GM19455 (cell line): Measurements from ENCODE around the gene MAP3K21.

Experiments used
- ATAC-seq: cut with Tn5 transposase; IDR thresholded peaks from one replicate; pipeline ENCODE4 v1.9.1; 2021; ENCODE audit not compliant: unreplicated experiment

Gene MAP3K21

DNA sequence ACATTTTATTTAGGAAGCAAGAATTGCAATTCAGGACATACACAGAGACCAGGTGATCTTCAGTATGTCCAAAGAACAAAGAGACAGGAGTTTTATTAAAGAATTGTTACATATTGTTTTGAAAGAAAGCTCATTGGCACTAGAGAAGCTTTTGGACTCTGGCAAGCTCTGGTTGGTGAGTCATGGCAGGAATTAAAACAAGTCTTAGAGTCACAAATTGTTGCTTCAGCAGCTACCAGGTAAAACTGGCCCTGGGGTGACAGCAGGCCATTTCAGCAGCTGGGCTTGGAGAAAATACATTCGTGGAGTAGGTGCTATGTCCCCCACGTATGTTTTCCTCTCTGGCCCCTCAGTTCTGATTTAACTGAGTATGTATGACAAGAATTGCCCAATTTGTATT lies 58.8 kb downstream of the MAP3K21 start:
- no peak for ATAC-seq

DNA sequence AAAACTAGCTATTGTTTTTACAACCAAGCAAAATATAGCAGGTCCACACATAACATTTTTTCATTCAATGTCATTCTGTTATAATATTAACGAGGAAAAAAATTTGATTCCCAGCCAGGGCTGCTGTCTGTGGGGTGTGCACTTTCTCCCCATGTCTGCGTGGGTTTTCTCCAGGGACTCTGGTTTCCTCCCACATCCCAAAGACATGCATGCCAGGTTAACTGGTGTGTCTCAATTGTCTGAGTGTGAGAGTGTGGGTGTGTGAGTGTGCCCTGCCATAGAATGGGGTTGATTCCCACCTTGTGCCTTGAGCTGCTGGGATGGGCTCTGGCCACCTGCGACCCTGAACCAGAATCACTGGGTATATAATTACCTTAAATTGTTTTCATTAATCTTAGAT lies 60.1 kb downstream of the MAP3K21 start:
- ATAC-seq = no peak

DNA sequence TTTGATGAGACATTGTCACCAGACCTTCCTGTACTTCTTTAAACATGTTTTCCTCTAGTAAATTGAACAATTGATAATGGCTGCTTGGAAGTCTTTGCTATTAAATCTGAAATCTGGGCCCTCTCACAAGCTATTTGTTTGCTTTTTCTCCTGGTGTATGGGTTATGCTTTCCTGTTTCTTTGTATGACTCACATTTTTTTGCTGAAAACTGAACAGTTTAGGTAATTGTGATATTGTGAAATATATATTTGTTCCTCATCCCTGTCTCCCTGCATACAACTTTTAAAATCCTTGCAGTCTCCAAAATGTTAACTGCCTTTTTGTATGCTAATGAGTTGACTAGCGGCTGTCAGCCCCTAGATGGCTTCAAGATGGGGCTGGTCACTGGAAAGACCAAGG lies 61.6 kb downstream of the MAP3K21 start:
- ATAC-seq = no peak

DNA sequence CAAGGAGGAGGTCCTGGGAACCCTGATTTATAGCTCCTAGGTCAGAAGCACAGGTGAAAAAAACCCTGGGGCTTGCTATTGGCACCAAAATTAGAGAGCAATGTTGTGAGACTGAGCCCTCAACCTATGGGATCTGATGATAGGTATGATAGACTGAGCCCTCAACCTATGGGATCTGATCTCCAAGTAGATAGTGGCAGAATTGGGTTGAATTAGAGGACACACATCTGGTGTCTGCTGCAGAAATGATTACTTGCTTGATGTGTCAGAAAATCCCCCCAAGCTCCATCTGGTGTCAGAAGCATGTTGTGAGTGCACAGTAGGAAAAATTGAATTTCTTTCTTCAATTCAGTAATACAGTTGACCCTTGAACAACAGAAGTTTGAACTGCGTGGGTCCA lies 62.4 kb downstream of the MAP3K21 start:
- no peak for ATAC-seq

DNA sequence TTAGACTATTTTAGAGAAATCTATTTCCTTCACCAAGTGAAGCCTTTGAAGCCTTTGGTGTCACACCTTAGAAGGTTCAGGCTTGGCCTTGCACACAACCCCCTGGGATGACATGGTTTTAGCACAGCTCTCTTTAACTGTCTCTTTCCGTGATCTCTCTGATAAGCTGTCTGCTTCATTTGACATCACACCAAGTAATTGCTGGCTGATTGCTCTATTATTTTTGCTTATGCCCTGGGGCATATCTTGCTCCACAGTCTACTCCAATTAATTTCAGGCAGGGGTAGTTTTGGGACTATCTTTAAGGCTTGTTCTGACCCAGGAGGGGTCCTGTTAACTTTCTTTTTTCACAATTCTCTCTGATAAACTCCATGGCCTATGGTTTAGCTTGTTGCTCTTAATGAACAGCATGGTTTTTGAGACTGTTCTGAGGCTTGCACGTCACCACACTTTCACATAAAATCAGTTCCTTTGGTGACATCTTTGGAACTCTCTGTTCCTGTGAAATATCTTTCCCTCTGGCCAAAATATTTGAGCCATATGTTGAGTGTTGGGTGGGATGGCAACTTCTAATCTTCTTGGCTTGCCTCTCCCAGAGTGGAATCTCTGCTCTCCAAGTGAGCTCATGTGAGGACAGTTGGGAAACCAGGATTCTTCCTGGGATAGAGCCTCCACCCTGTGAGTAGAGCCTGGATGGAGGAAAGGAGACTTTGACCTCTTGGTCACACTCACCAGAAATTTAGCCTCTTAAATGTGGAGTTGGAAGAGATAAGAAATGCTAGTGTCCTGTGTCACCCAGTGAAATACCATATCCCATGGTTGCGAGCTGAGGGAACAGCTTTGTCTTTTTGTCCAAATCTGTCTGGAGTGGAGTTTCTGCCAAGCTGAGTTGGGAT lies 63.6 kb downstream of the MAP3K21 start:
- ATAC-seq = no peak

DNA sequence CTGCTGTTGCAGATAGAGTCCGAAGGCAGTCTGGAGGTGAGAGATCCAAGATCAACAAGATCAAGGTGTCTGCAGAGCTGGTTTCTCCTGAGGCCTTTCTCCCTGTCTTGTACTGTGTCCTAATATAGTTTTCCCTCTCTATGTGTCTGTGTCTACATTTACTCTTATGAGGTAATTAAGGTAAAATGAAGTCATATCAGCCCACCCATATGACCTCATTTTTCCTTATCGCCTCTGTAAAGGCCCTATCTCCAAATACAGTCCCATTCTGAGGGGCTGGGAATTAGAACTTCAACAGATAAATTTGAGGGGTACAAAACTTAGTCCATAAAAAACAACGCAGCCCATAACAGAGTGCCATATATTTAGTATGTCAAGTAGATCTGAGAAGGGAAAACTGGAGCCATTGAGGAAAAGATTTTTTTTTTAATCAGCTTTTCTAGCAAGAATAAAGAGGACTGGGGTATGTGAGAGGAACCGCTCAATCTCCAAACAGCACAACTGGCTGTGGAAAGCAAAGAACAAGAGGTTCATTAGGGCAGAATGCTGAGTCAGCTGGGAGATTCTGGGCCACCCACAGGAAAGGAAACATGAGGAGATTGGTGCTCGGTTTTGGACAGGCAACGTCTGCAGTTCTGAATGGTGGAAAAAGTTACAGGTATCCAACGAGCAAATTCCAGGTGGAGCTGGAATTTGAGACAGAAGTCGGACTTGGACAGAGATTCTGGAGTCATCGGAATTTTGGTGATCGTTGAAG lies 65.7 kb downstream of the MAP3K21 start:
- no peak for ATAC-seq

DNA sequence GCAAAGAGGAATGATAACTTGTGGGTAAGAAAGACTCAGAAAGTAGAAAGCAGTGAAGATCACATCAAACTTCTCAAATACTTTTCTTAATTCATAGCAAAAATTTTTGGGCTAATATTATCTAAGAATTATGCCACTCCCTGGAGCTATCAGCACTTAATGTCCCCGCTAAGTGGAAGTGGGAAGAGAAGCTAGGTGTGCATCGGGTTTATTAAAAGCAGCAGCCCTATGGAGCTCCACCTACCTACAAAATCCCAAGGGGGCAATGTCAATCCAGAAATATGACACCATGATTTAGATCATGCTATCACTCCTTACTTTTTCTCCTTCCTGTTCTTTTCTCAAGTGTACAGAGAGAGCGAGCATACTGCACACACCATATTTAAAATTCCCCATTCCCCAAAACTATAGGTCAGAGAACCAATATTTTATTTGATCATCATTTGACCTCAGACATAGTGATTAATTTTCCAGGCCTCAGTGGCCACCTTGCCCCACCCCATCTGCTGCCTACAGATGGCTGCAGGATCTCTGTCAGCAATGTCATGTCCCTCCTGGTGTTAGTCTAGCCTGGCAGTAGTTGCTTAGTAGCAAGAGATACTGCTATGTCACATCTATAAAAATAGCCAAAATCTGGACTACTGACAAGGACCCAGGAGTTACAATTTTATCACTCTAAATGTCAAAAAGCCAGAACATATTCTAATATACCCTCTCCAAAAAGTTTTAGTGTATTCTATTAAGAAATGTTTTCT lies 66.6 kb downstream of the MAP3K21 start:
- ATAC-seq = no peak

DNA sequence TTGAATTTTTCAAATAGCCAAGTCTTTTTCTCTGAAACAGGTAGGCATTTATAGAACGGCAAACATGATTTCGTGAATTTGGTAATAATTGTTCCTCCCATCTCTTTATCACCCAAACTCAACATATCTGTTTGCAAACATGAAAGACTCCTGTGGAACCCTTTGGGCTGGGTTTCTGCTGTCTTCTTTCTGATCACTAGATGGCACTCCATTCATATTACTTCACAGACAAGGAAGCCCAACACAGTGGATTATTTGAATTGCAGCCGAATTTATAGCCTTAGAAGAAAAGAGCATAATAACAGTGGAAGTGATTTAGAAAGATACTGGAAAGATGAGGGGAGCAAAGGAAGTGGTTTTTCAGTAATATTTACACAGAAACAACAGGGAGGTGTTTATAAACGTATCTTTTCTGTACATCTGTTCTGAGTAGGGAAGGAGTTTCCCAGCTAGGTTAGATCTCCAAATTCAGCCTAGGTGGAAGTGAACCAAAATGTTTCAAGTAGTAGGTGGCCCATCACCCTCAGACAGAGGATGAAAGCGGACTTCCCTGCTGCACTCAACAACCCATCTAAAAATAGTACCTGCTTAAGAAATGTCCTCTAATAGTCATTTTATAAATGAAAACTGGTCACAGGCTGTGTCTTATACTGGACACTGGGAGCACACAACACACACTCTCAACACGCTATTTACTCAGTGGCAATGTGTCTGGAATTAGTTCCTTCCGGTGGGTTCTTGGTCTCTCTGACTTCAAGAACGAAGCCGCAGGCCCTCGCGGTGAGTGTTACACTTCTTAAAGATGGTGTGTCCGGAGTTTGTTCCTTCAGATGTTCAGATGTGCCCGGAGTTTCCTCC lies 67.6 kb downstream of the MAP3K21 start:
- ATAC-seq = no peak

DNA sequence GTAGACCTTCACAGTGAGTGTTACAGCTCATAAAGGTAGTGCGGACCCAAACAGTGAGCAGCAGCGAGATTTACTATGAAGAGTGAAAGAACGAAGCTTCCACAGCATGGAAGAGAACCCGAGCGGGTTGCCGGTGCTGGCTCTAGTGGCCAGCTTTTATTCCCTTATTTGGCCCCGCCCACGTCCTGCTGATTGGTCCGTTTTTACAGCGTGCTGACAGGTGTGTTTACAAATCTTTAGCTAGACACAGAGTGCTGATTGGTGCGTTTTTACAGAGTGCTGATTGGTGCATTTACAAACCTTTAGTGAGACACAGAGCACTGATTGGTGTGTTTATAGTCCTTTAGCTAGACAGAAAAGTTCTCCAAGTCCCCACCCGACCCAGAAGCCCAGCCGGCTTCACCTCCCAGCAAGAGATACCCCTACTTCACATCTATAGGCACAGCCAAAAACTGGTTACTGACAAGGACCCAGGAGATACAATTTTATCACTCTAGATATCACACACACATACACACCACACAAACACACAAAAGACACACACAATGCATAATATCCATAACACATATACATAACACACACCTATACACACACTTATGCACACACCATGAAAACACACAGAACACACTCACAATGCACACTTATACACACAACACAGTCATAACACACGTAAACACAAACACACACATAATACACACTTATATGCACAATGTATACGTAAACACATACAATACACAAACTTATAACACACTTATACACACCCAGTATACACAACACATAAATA lies 68.5 kb downstream of the MAP3K21 start:
- ATAC-seq = no peak

DNA sequence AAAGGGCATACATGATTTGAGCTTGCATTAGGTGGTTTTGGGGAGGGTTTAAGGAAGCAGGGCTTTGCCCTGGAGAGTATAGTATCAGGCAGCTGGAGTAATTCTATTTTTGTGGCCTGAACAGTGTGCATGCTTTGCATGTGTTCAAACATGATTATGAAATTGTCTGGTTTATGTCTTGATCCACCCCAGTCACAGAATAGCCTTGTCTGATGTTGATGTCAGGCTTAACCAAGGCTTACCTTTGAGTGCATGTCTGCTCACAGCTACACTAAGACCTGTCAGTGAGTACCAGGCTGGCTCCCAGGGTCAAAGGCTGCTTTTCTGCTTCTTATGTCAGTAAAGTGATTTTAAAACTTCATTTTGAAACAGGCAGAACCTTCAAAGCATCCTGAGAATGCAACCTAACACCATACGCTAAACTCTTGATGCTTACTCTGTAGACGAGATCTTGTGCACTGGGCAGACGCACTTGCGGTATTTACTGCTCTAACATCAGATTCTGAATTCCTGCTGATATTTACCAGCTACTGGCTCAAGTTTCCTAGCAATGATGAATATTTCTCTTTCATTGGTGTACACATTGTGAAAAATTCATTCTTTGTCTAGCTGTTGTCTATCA lies 78.9 kb downstream of the MAP3K21 start:
- ATAC-seq = no peak

DNA sequence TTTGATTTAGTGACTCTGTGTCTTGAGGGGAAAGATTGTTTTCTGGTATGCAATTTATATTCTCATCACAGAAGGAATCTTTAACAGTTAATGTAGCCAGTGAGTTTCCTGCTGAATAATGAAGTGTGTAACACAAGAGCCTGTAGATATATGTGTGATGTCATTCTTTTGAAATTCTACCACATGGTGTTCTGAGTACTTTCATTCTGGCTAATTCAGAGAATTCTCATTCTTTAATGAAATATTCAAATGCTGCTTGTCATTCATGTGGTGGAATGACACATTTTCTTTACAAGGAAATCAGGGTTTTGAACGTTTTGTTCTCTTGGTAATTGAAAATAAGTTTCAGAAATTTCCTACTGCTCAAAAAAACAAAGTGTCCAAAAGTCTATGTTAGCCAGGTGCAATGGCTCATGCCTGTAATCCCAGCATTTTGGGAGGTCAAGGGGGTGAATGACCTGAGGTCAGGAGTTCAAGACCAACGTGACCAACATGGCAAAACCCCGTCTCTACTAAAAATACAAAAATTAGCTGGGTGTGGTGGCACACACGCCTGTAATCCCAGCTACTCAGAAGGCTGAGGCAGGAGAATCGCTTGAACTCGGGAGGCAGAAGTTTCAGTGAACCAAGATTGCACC lies 79.6 kb downstream of the MAP3K21 start:
- ATAC-seq = no peak

DNA sequence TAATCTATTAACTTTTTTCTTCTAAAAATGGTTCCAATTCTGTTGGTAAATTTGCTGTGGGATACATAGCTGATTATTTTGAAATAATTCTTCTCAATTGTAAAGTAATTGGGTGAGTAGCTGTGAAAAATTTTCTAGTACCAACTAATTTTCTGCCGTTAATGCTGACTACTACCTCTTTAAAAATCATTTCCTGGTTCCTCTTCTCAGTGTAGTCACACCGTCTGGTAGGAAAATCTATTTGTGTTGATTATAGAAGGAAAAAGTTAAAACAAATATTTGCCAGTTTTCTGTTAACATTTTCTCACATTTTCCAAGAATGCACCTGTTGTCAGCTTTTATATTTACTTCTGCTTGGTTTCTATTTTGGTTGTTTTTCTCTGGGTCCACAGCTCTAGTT lies 82.0 kb downstream of the MAP3K21 start:
- ATAC-seq = no peak

DNA sequence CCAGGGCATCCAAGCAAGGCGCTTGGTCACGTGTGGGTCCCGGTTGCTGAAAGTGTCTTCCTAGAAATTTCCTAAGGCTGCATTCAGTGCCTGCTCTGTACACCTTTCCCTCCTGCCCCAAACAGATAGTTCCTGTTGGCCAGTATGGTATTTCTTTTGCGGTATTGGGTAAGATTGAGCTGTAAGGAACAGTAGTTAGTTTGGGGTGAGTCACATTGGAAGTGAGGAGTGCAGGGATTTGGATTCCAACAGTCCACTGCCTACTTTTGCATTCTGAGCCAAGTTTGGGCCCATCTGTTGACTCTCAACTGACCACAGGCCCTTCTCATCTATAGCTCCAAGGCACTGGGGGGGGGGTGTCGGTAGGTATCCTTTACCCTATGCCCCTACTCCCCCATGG lies 83.4 kb downstream of the MAP3K21 start:
- ATAC-seq = no peak

DNA sequence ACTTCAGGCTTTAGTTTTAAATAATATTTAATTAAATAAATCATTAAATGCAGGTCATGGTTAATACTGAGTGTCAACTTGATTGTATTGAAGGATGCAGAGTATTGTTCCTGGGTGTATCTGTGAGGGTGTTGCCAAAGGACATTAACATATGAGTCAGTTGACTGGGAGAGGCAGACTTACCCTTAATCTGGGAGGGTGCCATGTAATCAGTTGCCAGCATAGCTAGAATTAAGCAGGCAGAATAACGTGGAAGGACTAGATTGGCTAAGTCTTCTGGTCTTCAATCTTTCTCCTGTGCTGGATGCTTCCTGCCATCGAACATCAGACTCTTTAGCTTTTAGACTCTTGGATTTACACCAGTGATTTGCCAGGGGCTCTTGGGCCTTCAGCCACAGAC lies 85.3 kb downstream of the MAP3K21 start:
- ATAC-seq = no peak

DNA sequence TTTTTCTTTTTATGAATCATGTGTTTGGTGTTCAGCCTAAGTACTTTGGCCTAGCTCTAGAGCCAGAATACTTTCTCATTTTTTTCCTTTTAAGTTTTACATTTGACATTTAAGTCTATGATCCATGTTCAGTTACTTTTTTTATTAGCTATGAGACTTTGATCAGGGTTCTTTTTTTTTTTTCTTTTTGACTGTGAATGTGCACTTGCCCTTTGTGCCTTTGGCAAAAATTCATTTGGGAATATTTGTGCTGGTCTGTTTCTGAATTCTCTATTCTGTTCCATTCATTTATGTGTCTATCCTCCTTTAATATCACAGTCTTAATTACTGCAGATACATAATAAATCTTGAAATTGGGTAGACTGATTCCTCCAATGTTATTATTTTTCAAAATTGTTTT lies 93.8 kb downstream of the MAP3K21 start:
- ATAC-seq = no peak

DNA sequence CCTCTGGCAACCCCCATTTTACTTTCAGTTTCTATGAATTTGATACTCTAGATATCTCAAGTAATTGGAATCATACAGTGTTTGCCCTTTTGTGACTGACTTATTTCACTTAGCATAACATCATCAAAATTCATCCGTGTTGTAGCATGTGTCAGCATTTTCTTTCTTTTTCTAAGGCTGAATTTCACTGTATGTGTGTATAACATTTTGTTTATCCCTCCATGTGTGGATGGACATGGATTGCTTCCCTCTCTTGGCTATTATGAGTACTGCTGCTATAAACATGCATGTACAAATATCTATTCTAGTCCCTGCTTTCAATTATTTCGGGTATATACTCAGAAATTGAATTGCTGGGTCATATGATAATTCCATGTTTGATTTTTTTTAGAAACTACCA lies 97.3 kb downstream of the MAP3K21 start:
- no peak for ATAC-seq

DNA sequence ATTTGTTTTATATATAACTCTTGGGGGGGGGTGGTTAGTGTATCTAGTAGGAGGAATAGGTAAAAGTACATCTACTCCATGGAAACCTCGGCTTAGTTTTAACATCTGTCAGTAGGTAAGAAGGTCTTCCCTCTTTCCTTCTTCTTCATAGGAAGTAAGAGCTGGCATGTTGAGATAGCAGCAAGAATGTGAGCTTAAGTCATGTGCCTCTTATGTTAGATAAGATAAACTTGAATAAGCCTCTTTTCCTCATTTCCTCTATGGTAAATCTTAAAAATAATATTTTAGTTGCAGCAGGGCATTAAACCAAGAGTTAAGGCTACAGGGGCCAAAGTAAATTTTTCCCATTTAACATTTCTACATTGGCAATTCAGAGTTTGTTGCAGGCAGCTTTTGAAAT lies 100.4 kb downstream of the MAP3K21 start:
- no peak for ATAC-seq

DNA sequence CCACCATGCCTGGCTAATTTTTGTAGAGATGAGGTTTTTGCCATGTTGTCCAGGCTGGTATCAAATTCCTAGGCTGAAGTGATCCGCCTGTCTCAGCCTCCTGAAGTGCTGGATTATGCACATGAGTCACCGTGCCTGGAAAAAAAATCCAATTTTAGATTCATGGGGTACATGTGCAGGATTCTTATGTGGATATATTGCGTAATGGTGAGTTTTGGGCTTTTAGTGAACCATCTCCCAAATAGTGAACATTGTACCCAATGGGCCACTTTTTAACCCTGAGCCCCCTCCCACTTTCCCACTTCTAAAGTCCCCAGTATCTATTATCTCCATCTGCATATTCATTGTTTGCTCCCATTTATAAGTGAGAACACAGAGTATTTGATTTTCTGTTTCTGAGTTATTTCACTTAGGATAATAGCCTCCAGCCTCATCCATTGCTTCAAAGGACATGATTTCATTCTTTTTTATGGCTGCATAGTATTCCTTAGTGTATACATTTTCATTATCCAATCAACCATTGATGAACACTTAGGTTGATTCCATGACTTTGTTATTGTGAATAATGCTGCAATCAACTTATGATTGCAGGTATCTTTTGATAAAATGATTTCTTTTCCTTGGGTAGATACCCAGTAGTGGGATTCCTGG lies 104.4 kb downstream of the MAP3K21 start:
- no peak for ATAC-seq

DNA sequence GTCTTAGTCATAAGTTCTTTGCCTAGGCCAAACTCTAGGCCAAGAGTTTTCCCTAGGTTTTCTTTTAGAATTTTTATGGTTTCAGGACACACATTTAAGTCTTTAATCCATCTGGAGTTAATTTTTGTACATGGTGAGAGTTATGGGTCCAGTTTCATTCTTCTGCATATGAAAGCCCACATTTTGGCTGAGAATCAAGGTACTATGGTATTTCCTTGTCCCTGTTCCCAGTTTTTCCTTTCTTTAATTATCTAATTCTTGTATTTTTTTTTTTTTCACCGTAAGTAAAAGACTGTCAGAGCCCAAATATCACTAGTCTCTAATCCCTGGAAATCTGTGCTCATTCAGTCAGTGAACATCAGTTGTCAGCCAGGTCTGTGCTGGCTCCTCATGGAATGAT lies 105.4 kb downstream of the MAP3K21 start:
- ATAC-seq = no peak
